ENCODE results near the gene EFCAB7.

GRCh38 chr1:63569068-63569467 is 45.7 kb downstream of the EFCAB7 start:
- TF ChIP-seq CTCF (IDR thresholded peaks at IDR 0.05) (no peak), POLR2A (IDR thresholded peaks at IDR 0.05) (no peak)
